H54 (cell line): ENCODE measurements around the gene NR3C2.

Experiments
- DNase-seq: peaks from one replicate; pipeline ENCODE4 v3.0.0; 2011; ENCODE audit warnings: low spot score, mixed read lengths; ENCODE audit not compliant: insufficient read length
- FAIRE-seq: peaks from 3 replicates; lab custom pipeline; 2011; peaks lifted over from hg19 to GRCh38; lab: Jason Lieb, UNC
- POLR2A ChIP-seq: IDR thresholded peaks from 2 replicates; pipeline ENCODE4 v1.6.1; 2011; ENCODE audit warnings: low read depth, mild to moderate bottlenecking, low read length

NR3C2 gene

DNA sequence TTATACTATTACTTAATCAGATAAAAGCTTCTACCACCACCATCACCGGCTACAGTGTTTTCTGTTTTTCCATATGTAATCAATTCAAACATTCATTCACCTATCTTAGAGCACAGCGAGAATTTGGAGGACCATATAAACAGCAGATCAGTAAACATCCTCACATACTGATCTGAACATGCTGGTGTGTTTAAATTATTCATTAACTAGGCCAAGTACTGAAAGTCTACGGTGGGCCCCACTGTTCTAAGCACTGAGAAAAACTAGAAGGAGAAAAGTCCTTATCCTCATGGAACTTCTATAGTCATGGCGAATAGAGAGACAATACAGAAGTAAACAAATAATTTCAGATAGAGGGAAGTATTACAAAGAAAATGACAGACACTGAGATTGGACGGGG, 176.6 kb downstream of the NR3C2 start:
- DNase-seq (no peak), FAIRE-seq (no peak)
- no peak for TF ChIP-seq POLR2A

- FAIRE-seq (no peak), DNase-seq (no peak)
- no peak for TF ChIP-seq POLR2A
Observed at GRCh38 chr4:148263802-148264201, 178.4 kb downstream of the NR3C2 start.

DNA sequence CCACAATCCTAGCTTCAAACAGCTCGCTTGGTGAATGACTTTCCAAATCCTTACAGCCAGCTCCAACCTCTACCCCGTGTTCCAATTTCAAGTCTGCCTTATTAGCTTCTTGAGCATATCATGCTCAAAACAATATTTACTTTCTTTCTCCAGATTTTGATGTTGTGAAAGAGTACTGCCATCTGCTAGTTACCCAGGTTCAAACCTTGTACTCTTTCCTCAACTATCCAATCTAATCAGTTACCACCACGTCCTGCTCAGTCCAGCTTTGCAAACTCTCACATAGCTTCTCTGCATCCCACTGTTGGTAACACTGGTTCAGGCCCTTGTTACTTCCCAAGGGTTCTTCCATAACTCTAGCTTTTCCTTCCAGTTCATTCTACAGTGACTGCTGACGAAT, 179.1 kb downstream of the NR3C2 start:
- DNase-seq (no peak), FAIRE-seq (no peak)
- no peak for TF ChIP-seq POLR2A

GRCh38 chr4:148261848-148262247, 180.4 kb downstream of the NR3C2 start:
- DNase-seq, result no peak
- TF ChIP-seq POLR2A, result no peak
- no peak for FAIRE-seq

DNA sequence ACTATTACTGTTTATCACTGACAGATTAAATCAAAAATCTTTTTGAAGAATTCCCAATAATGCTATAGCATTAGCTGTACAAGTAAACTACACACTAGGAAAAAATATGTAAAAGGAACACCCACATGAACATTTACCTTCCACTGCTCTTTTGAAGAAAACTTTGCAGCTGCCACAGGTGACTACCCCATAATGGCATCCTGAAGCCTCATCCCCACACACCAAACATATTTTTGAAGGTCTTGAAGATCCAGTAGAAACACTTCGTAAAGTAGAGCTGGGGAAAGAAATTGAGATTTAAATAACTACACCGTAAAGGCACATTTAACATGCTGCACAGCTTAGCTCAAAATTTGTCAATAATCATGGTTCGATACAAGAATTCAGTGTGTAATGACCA, 182.4 kb downstream of the NR3C2 start:
- FAIRE-seq (no peak), DNase-seq (no peak)
- no peak for TF ChIP-seq POLR2A

GRCh38 chr4:148258535-148258934, 183.7 kb downstream of the NR3C2 start:
- no peak for FAIRE-seq
- no peak for DNase-seq
- TF ChIP-seq POLR2A, result no peak

DNA sequence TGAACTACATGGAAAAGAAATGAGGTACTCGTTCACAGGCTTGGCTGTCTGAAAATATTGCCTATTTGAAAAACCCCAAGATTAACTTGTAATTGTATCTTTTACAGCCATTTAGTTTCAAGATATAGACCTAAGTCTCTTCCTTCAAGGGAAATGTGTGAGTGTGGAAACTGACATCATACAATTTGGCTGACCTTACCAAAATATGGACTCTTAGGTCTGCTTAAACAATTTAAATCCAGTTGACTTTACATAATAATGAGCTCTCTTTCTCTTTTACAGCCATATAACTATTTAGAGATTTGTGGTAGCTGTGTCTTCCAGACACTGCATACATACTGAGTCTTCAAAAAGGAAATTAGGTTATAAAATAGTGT, 186.9 kb downstream of the NR3C2 start:
- DNase-seq (no peak), FAIRE-seq (no peak)
- TF ChIP-seq POLR2A, result no peak

DNA sequence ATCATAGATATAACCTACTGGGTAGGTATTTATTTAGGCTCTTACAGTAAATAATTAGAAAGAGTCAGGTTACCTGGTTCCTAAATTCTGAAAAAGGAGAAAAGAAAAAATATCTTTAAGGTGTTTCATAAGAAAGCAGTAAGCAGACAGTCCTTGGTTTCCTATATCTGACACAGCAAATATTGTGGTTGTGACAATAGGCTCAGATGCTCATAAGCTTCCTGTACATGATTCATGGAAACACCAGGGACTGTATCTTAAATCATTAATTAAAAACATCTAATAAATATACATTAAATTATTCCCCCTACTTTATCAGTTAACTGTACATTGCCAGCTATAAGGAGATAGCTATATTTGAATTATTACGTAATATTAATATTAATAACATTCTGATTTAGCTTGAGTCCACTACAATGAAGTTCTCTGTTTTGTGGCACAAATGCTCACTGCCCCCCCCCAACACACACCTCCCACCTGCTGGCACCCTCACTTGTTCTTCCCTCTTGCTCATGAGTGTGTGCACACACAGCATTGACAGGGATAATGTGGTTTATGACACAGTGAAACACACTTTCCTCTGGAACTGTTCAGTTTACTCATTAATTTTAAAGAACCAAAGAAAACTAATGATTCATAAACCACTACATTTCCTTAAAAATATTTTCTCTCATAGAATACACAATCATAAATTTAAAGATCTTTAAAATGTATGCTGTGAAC, 187.4 kb downstream of the NR3C2 start:
- no peak for FAIRE-seq
- TF ChIP-seq POLR2A, result no peak

DNA sequence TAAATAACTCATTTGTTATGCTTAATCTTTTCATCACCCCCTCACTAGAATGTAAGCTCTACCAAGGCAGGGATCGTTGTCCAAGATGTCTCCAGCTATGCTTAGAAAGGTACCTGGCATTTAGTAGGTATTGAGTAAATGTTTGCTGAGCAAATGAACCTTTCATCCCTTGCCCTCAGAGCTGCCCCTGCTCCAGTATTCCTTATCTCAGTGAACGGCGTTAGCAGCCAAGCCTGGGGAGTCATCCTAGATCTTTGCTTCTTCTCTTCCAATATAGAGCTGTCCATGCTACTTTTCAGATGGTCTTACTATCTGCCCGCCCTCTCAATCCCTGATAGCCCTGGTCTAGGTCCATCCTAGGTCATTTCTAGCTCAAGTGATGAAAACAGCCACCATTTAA, 188.4 kb downstream of the NR3C2 start:
- FAIRE-seq (no peak), DNase-seq (no peak)
- no peak for TF ChIP-seq POLR2A

More for the DNA sequence above, 187.4 kb downstream of the NR3C2 start:
- no peak for DNase-seq

DNA sequence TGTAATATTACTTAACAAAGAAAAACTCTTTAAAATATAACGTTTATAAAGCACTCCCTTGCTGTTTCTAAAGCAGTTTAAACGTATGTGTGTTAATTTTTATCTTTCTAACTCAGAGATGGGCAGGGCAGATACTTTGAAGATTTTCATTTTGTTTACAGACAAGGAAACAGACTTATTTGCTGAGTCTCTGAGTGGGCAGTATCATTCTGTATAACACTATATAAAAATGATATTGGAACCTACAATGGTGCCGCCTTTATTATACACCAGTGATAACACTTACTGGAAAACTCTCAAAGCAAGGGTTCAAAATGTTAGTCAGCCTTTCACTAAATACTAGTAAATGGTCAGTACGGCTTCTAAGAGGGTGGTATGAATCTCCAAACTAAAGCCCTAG, 193.4 kb downstream of the NR3C2 start:
- DNase-seq (no peak), FAIRE-seq (no peak)

DNA sequence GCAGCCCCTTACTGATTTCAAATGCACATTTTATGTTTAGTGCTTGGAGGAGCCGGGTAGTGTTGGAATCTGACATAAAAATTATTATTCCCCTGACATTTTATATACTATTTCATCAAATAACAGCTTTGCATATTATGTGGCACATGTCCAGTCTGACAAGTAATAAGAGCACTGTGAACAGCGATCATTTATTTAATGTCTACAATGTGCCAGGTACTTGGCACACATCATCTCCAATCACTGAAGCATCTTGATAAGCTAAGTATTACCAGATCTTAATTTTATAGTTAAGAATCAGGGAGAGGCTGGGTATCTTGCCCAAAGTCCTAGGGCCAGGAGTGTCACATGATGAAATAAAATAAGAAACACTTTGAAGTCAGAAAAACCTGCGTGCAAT, 197.2 kb downstream of the NR3C2 start:
- no peak for TF ChIP-seq POLR2A
- FAIRE-seq (no peak), DNase-seq (no peak)

More for the DNA sequence above, 193.4 kb downstream of the NR3C2 start:
- no peak for TF ChIP-seq POLR2A

GRCh38 chr4:148243837-148244236, 198.4 kb downstream of the NR3C2 start:
- FAIRE-seq (no peak), DNase-seq (no peak)
- TF ChIP-seq POLR2A, result no peak

GRCh38 chr4:148240241-148240640, 202.0 kb downstream of the NR3C2 start:
- no peak for TF ChIP-seq POLR2A
- DNase-seq, result no peak
- FAIRE-seq, result no peak

DNA sequence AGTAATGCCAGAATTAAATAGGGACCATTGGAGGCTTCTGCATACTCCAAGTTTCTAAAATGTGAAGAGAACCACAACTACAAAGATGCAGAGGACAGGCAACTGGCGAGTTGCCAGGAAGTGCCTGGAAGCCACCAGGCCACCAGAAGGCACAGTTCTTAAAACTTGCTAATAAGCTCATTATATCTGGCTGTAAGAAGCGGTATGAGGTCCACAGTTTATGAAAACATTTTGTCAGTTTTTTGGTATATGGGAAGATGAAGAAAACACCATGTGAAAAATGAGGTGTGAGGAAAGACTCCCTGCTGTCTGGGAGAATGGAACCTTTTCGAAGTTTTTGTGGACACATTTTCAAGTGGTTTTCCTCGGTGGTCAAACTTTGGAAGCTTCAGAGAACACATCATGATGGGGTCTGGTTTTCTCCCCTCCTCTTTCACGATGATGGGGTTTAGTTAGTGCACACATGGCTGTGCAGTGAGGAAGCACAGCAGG, 202.7 kb downstream of the NR3C2 start:
- TF ChIP-seq POLR2A, result no peak
- FAIRE-seq, result no peak
- no peak for DNase-seq

- FAIRE-seq (no peak), DNase-seq (no peak)
- TF ChIP-seq POLR2A, result no peak
Observed at GRCh38 chr4:148238811-148239493, 203.3 kb downstream of the NR3C2 start.

- no peak for DNase-seq
- no peak for TF ChIP-seq POLR2A
- no peak for FAIRE-seq
Observed at GRCh38 chr4:148238086-148238485, 204.1 kb downstream of the NR3C2 start.
